GM12878 (cell line): Measurements from ENCODE around the gene NR3C1. TPM values are rescaled to one million over a fixed set of nuclear protein-coding genes. Genes with fewer than 3 reads are reported as not detected.

Source experiments
- BCLAF1 ChIP-seq: fragments of 450-650 bp; IDR thresholded peaks from 2 replicates; pipeline ENCODE4 v1.6.1; 2017; ENCODE audit warnings: antibody characterized with exemption, mild to moderate bottlenecking, moderate library complexity
- BRCA1 ChIP-seq: IDR thresholded peaks from 2 replicates; pipeline ENCODE4 v1.6.1; 2011; ENCODE audit warnings: low read depth, low read length, improper control_type of control experiment
- CHD1 ChIP-seq: IDR thresholded peaks from 2 replicates; pipeline ENCODE4 v1.6.1; 2012; ENCODE audit warnings: low read depth, low read length, improper control_type of control experiment
- ESRRA ChIP-seq: IDR thresholded peaks from 2 replicates; pipeline ENCODE4 v1.6.1; 2012; ENCODE audit warnings: mild to moderate bottlenecking, low read length, improper control_type of control experiment
- FOS ChIP-seq: IDR thresholded peaks from 3 replicates; pipeline ENCODE4 v1.6.1; 2011; ENCODE audit warnings: borderline replicate concordance; ENCODE audit not compliant: insufficient read length; ENCODE audit errors: extremely low read depth
- NFYA ChIP-seq: IDR thresholded peaks from 2 replicates; pipeline ENCODE4 v1.6.1; 2011; ENCODE audit warnings: low read depth, mild to moderate bottlenecking, low read length, improper control_type of control experiment, borderline replicate concordance
- PAX5 ChIP-seq: IDR thresholded peaks from 2 replicates; pipeline ENCODE4 v1.6.1; 2011; ENCODE audit warnings: low read depth, low read length, borderline replicate concordance
- PBX3 ChIP-seq: IDR thresholded peaks from 2 replicates; pipeline ENCODE4 v1.6.1; 2011; ENCODE audit warnings: mild to moderate bottlenecking, low read depth, low read length, moderate library complexity; ENCODE audit not compliant: insufficient replicate concordance
- PRDM15 ChIP-seq: fragments of 450-650 bp; formaldehyde crosslinking; IDR thresholded peaks from 2 replicates; pipeline ENCODE4 v1.4.0; 2020; ENCODE audit warnings: mild to moderate bottlenecking, moderate library complexity
- REST ChIP-seq: IDR thresholded peaks from 2 replicates; pipeline ENCODE4 v1.6.1; 2012; ENCODE audit warnings: mild to moderate bottlenecking, low read depth, low read length
- SREBF2 ChIP-seq: IDR thresholded peaks from 2 replicates; pipeline ENCODE4 v1.6.1; 2012; ENCODE audit warnings: mild to moderate bottlenecking, low read length
- ZNF274 ChIP-seq: IDR thresholded peaks from one replicate; pipeline ENCODE4 v1.8.0; 2011; ENCODE audit not compliant: insufficient read length, insufficient read depth
- ZNF592 ChIP-seq: fragments of 450-650 bp; IDR thresholded peaks from 2 replicates; pipeline ENCODE4 v1.6.1; 2017; ENCODE audit warnings: mild to moderate bottlenecking, moderate library complexity
- polyA plus RNA-seq, 11 experiments: library from polyadenylated mRNA; depleted of rRNA in 4 of 11; unstranded in 6 of 11; stranded (reverse) in 5 of 11; fragments of >200 nt; fragmentation: Nextera tagmentation in 4 of 11; fragmentation: Illumina TruSeq in 1 of 11; extraction: Ambion mirVana in 4 of 11; extraction: Trizol in 1 of 11; gene quantifications; 1 replicate in 1 of 11; 2 replicates in 10 of 11; pipeline versions ENCODE4 v1.2.1 to v1.2.3, GENCODE V29; 2011 to 2016; ENCODE audit warnings: inconsistent platforms in 2 of 11, missing spikeins in 2 of 11, low read depth in 1 of 11
- total RNA-seq, 4 experiments: library from RNA; depleted of rRNA in 3 of 4; stranded (reverse); fragments of >200 nt in 3 of 4; fragmentation: Illumina TruSeq in 1 of 4; extraction: Trizol in 1 of 4; gene quantifications; 2 replicates each; pipeline versions ENCODE4 v1.2.1 to v1.2.3, GENCODE V29; 2013 to 2021

Gene NR3C1
- total and polyA plus RNA-seq, 10 of the 15 experiments (the other 5 are each of a cell fraction or from before 2014, with no cell fraction given), result 49.7 to 141 (median 109) TPM

- no peak for TF ChIP-seq PRDM15 (CRISPR knock-in tag)
- TF ChIP-seq ZNF274, result no peak
- no peak for TF ChIP-seq PBX3
- no peak for TF ChIP-seq ZNF592
- TF ChIP-seq PAX5, result no peak
- TF ChIP-seq BRCA1, result no peak
- no peak for TF ChIP-seq FOS
- no peak for TF ChIP-seq BCLAF1
- TF ChIP-seq NFYA, result no peak
- no peak for TF ChIP-seq SREBF2
- no peak for TF ChIP-seq CHD1
- no peak for TF ChIP-seq ESRRA
- no peak for TF ChIP-seq REST
Observed at GRCh38 chr5:143404416-143405062, 1.1 kb upstream of the NR3C1 start (continued).
